SK-N-SH (cell line): Measurements from ENCODE around the gene DUSP9. TPM values are rescaled to one million over a fixed set of nuclear protein-coding genes. Genes with fewer than 3 reads are reported as not detected.

ENCODE experiments used
- CTCF ChIA-PET: fragments of 300-600, 350-600 bp; formaldehyde crosslinking; extraction: SDS; loops from one replicate; lab custom pipeline; 2021; lab: Yijun Ruan, JAX
- POLR2A ChIA-PET: fragments of 350-600 bp; sonication (Branson Sonifier 250); formaldehyde crosslinking; extraction: SDS; loops from one replicate; lab custom pipeline; 2020; ENCODE audit warnings: antibody characterized with exemption, inconsistent platforms; lab: Yijun Ruan, JAX
- DNase-seq: peaks from one replicate; pipeline ENCODE4 v3.0.0; 2012
- H2AFZ ChIP-seq: fragments of 200-600 bp; sonication (generic); 2 replicates; pipeline ENCODE4 v1.8.1; 2016; ENCODE audit warnings: antibody characterized with exemption, mild to moderate bottlenecking, low read depth
- H3F3A ChIP-seq: fragments of 200-600 bp; sonication (generic); replicated peaks from 2 replicates; pipeline ENCODE3; 2016; ENCODE audit warnings: antibody characterized with exemption, mild to moderate bottlenecking; ENCODE audit not compliant: insufficient read depth
- H3K27ac ChIP-seq, 2 experiments: fragments of 200-500 bp in 1 of 2; fragments of 200-600 bp in 1 of 2; sonication (Bioruptor generic) in 1 of 2; sonication (generic), shearing (Covaris generic) in 1 of 2; 2 replicates each; pipeline versions ENCODE4 v1.5.1 to v1.6.1; 2014 to 2016; ENCODE audit warnings: low read depth in 2 of 2, inconsistent platforms in 1 of 2, low read length in 1 of 2, mild to moderate bottlenecking in 1 of 2, mixed read lengths in 1 of 2
- H3K27me3 ChIP-seq: fragments of 200-600 bp; sonication (generic), shearing (Covaris generic); 2 replicates; pipeline ENCODE4 v1.6.1; 2016; ENCODE audit warnings: mixed run types; ENCODE audit not compliant: insufficient read depth
- H3K36me3 ChIP-seq, 2 experiments: fragments of 200-500 bp in 1 of 2; fragments of 200-600 bp in 1 of 2; sonication (Bioruptor generic) in 1 of 2; sonication (generic) in 1 of 2; replicated peaks in 1 of 2; 2 replicates each; pipeline versions ENCODE3 to v1.5.1; 2014 to 2016; ENCODE audit warnings: low read length in 1 of 2, mild to moderate bottlenecking in 1 of 2; ENCODE audit not compliant: insufficient read depth in 2 of 2, control insufficient read depth in 1 of 2
- H3K4me1 ChIP-seq, 2 experiments: fragments of 200-500 bp in 1 of 2; fragments of 200-600 bp in 1 of 2; sonication (Bioruptor generic) in 1 of 2; sonication (generic), shearing (Covaris generic) in 1 of 2; 2 replicates each; pipeline versions ENCODE4 v1.5.1 to v1.6.1; 2014 to 2016; ENCODE audit warnings: low read depth in 1 of 2, low read length in 1 of 2, mixed run types in 1 of 2; ENCODE audit not compliant: insufficient read depth in 2 of 2, control insufficient read depth in 1 of 2
- H3K4me2 ChIP-seq: fragments of 200-600 bp; sonication (generic), shearing (Covaris generic); 2 replicates; pipeline ENCODE4 v1.6.1; 2017; ENCODE audit warnings: mixed run types
- H3K4me3 ChIP-seq, 2 experiments: fragments of 200-500 bp in 1 of 2; fragments of 200-600 bp in 1 of 2; sonication (Bioruptor generic) in 1 of 2; sonication (generic), shearing (Covaris generic) in 1 of 2; 2 replicates each; pipeline versions ENCODE4 v1.5.1 to v1.8.1; 2014 to 2016; ENCODE audit warnings: low read depth in 2 of 2, inconsistent platforms in 1 of 2, low read length in 1 of 2, mild to moderate bottlenecking in 1 of 2, mixed read lengths in 1 of 2, moderate library complexity in 1 of 2
- H3K79me2 ChIP-seq: fragments of 200-600 bp; sonication (generic); 2 replicates; pipeline ENCODE4 v1.8.1; 2017; ENCODE audit warnings: mild to moderate bottlenecking; ENCODE audit not compliant: insufficient read depth
- H3K9ac ChIP-seq: fragments of 200-600 bp; sonication (generic); 2 replicates; pipeline ENCODE4 v1.6.1; 2017; ENCODE audit warnings: mixed run types
- H3K9me2 ChIP-seq: fragments of 200-600 bp; sonication (generic); 2 replicates; pipeline ENCODE4 v1.6.1; 2017; ENCODE audit warnings: mixed run types
- H3K9me3 ChIP-seq: fragments of 200-600 bp; sonication (generic); 2 replicates; pipeline ENCODE4 v1.6.1; 2017; ENCODE audit warnings: mixed run types, mild to moderate bottlenecking, moderate library complexity
- H4K20me1 ChIP-seq: fragments of 200-600 bp; sonication (generic); 2 replicates; pipeline ENCODE4 v1.6.1; 2017; ENCODE audit warnings: mild to moderate bottlenecking, mixed run types; ENCODE audit not compliant: insufficient read depth
- CHD2 ChIP-seq: fragments of 150-350 bp; IDR thresholded peaks from 2 replicates; pipeline ENCODE4 v1.6.1; 2018; ENCODE audit warnings: low read length; ENCODE audit not compliant: partially characterized antibody
- ELF1 ChIP-seq: IDR thresholded peaks from 2 replicates; pipeline ENCODE4 v1.4.0; 2012
- EP300 ChIP-seq, 2 experiments: IDR thresholded peaks; 2 replicates each; pipeline versions ENCODE4 v1.4.0 to v1.6.1; 2012; ENCODE audit warnings: borderline replicate concordance in 1 of 2, low read depth in 1 of 2, low read length in 1 of 2
- EZH2phosphoT487 ChIP-seq: fragments of 200-600 bp; sonication (generic); IDR thresholded peaks from 2 replicates; pipeline ENCODE4 v1.6.1; 2017; ENCODE audit warnings: low read depth, mixed run types, mild to moderate bottlenecking, antibody characterized with exemption, moderate library complexity, borderline replicate concordance
- FOXJ3 ChIP-seq: sonication (generic); formaldehyde crosslinking; IDR thresholded peaks from 2 replicates; pipeline ENCODE4 v1.5.1; 2020; ENCODE audit warnings: mild to moderate bottlenecking, missing genetic modification reagents
- FOXM1 ChIP-seq: IDR thresholded peaks from 2 replicates; pipeline ENCODE4 v1.4.0; 2012; ENCODE audit warnings: low read depth, mild to moderate bottlenecking
- GABPA ChIP-seq: IDR thresholded peaks from 2 replicates; pipeline ENCODE4 v1.4.0; 2012; ENCODE audit warnings: low read depth, mild to moderate bottlenecking
- JUND ChIP-seq: IDR thresholded peaks from 2 replicates; pipeline ENCODE4 v1.4.0; 2012
- MEF2A ChIP-seq: IDR thresholded peaks from 2 replicates; pipeline ENCODE4 v1.4.0; 2012; ENCODE audit warnings: low read depth, borderline replicate concordance
- NFIC ChIP-seq: IDR thresholded peaks from 2 replicates; pipeline ENCODE4 v1.4.0; 2012; ENCODE audit warnings: borderline replicate concordance
- PBX3 ChIP-seq: IDR thresholded peaks from 2 replicates; pipeline ENCODE4; 2012
- POLR2AphosphoS5 ChIP-seq: IDR thresholded peaks from 2 replicates; pipeline ENCODE4 v1.6.1; 2012; ENCODE audit warnings: low read depth, low read length
- RAD21 ChIP-seq: IDR thresholded peaks from 2 replicates; pipeline ENCODE4 v1.6.1; 2012; ENCODE audit warnings: mild to moderate bottlenecking, low read length
- SIN3A ChIP-seq: IDR thresholded peaks from 2 replicates; pipeline ENCODE4 v1.6.1; 2012; ENCODE audit warnings: low read depth, mild to moderate bottlenecking, low read length, moderate library complexity, borderline replicate concordance
- SMC3 ChIP-seq: IDR thresholded peaks from 2 replicates; pipeline ENCODE4 v1.6.1; 2012; ENCODE audit warnings: low read depth, low read length, improper control_type of control experiment
- USF1 ChIP-seq: IDR thresholded peaks from 2 replicates; pipeline ENCODE4 v1.4.0; 2012; ENCODE audit warnings: low read depth, borderline replicate concordance
- WGBS: methylation state at CpG from one replicate; pipeline ENCODE4 v1.1.6; 2017; ENCODE audit warnings: low lambda C conversion rate; 5-methylcytosine and 5-hydroxymethylcytosine counted together
- polyA plus RNA-seq, 3 experiments: library from polyadenylated mRNA; depleted of rRNA; stranded (reverse); fragments of >200 nt; gene quantifications; 2 replicates each; pipeline ENCODE4 v1.2.3, GENCODE V29; 2012
- TF ChIP-seq, protein P1 (sequence below): fragments of 200-600 bp; sonication (generic); IDR thresholded peaks from 2 replicates; pipeline ENCODE4 v1.6.1; 2017; ENCODE audit warnings: antibody characterized with exemption, mild to moderate bottlenecking, moderate library complexity
- TF ChIP-seq, protein P2 (sequence below): IDR thresholded peaks from 2 replicates; pipeline ENCODE4 v1.4.0; 2012; ENCODE audit warnings: low read depth, borderline replicate concordance
- TF ChIP-seq, protein P3 (sequence below): fragments of 150-350 bp; IDR thresholded peaks from 2 replicates; pipeline ENCODE4 v1.6.1; 2017; ENCODE audit warnings: antibody characterized with exemption, low read length, low read depth, borderline replicate concordance

The DUSP9 gene
- polyA plus RNA-seq, 1 of the 3 experiments (the other 2 are of a cell fraction), result 0.05 TPM

GRCh38 chrX:153700376-153700945 is 53.5 kb downstream of the DUSP9 start:
- ChIA-PET CTCF (interaction anchor here (1.1 kb wide), 1 partner anchor 64 kb away, joined by 3 read pairs; the partner anchor contains the start of gene PLXNB3), POLR2A (no interaction called here)
- H3K4me1 ChIP-seq, result no peaks in the 10 kb centered on the region
- H4K20me1 ChIP-seq, result no peaks in the 10 kb centered on the region
- no peaks in the 10 kb centered on the region for H3K9me2 ChIP-seq
- H3F3A ChIP-seq, result no peaks in the 10 kb centered on the region
- no peaks in the 10 kb centered on the region for H3K9me3 ChIP-seq
- peaks cover 0 to 4% of the 10 kb centered on the region in 2 experiments for H3K36me3 ChIP-seq
- TF ChIP-seq CHD2 (no peak), EZH2phosphoT487 (no peak), PBX3 (no peak), FOXJ3 (no peak), SIN3A (no peak), MEF2A (no peak), EP300 (IDR thresholded peaks at IDR 0.05; ENCODE audit: borderline replicate concordance in 1 of 2, low read depth in 1 of 2, low read length in 1 of 2) (no peak), POLR2AphosphoS5 (no peak), ELF1 (no peak), RAD21 (no peak), FOXM1 (no peak), GABPA (no peak), NFIC (no peak), SMC3 (no peak), USF1 (no peak), JUND (no peak)
- TF ChIP-seq, protein P1, sequence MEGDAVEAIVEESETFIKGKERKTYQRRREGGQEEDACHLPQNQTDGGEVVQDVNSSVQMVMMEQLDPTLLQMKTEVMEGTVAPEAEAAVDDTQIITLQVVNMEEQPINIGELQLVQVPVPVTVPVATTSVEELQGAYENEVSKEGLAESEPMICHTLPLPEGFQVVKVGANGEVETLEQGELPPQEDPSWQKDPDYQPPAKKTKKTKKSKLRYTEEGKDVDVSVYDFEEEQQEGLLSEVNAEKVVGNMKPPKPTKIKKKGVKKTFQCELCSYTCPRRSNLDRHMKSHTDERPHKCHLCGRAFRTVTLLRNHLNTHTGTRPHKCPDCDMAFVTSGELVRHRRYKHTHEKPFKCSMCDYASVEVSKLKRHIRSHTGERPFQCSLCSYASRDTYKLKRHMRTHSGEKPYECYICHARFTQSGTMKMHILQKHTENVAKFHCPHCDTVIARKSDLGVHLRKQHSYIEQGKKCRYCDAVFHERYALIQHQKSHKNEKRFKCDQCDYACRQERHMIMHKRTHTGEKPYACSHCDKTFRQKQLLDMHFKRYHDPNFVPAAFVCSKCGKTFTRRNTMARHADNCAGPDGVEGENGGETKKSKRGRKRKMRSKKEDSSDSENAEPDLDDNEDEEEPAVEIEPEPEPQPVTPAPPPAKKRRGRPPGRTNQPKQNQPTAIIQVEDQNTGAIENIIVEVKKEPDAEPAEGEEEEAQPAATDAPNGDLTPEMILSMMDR, result no peak
- TF ChIP-seq, protein P2, sequence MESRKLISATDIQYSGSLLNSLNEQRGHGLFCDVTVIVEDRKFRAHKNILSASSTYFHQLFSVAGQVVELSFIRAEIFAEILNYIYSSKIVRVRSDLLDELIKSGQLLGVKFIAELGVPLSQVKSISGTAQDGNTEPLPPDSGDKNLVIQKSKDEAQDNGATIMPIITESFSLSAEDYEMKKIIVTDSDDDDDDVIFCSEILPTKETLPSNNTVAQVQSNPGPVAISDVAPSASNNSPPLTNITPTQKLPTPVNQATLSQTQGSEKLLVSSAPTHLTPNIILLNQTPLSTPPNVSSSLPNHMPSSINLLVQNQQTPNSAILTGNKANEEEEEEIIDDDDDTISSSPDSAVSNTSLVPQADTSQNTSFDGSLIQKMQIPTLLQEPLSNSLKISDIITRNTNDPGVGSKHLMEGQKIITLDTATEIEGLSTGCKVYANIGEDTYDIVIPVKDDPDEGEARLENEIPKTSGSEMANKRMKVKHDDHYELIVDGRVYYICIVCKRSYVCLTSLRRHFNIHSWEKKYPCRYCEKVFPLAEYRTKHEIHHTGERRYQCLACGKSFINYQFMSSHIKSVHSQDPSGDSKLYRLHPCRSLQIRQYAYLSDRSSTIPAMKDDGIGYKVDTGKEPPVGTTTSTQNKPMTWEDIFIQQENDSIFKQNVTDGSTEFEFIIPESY, result no peak
- TF ChIP-seq, protein P3, sequence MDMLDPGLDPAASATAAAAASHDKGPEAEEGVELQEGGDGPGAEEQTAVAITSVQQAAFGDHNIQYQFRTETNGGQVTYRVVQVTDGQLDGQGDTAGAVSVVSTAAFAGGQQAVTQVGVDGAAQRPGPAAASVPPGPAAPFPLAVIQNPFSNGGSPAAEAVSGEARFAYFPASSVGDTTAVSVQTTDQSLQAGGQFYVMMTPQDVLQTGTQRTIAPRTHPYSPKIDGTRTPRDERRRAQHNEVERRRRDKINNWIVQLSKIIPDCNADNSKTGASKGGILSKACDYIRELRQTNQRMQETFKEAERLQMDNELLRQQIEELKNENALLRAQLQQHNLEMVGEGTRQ, result no peak
- 50% methylated on average over 13 of the region's 15 CpGs for WGBS
- H3K4me2 ChIP-seq, result no peak overlapping the region
- no peak overlapping the region for H2AFZ ChIP-seq
- H3K79me2 ChIP-seq, result no peaks in the 10 kb centered on the region
- no peak overlapping the region for H3K27ac ChIP-seq
- no peak overlapping the region for H3K4me3 ChIP-seq
- H3K9ac ChIP-seq, result no peak overlapping the region
- no peak for DNase-seq
- H3K27me3 ChIP-seq, result peaks cover 9% of the 10 kb centered on the region; the same call in 1 of the 2 replicates
